GM12878 (cell line): ENCODE measurements around the gene CKLF. TPM values are rescaled to one million over a fixed set of nuclear protein-coding genes. Genes with fewer than 3 reads are reported as not detected.
A peak's percentile ranks its signal among the peaks of the same experiment; 100 is the strongest.

Experiments used
- JUNB ChIP-seq: IDR thresholded peaks from 2 replicates; pipeline ENCODE4 v1.6.1; 2016; ENCODE audit warnings: antibody characterized with exemption, mild to moderate bottlenecking
- MAX ChIP-seq: IDR thresholded peaks from 2 replicates; pipeline ENCODE4 v1.6.1; 2012; ENCODE audit warnings: low read depth, low read length, improper control_type of control experiment
- POU2F2 ChIP-seq: IDR thresholded peaks from 3 replicates; pipeline ENCODE4 v1.6.1; 2011; ENCODE audit warnings: low read depth, mild to moderate bottlenecking, low read length, borderline replicate concordance
- RAD21 ChIP-seq: IDR thresholded peaks from 2 replicates; pipeline ENCODE4 v1.6.1; 2011; ENCODE audit warnings: mild to moderate bottlenecking, low read depth, low read length, moderate library complexity; ENCODE audit not compliant: insufficient read depth
- TCF7 ChIP-seq: IDR thresholded peaks from 2 replicates; pipeline ENCODE4 v1.6.1; 2014; ENCODE audit warnings: antibody characterized with exemption, borderline replicate concordance
- WRNIP1 ChIP-seq: IDR thresholded peaks from 2 replicates; pipeline ENCODE4 v1.6.1; 2011; ENCODE audit warnings: low read depth, low read length, improper control_type of control experiment, borderline replicate concordance
- YBX1 ChIP-seq: fragments of 450-650 bp; IDR thresholded peaks from 2 replicates; pipeline ENCODE4 v1.6.1; 2016; ENCODE audit warnings: antibody characterized with exemption
- ZBTB33 ChIP-seq: fragments of 450-650 bp; IDR thresholded peaks from 2 replicates; pipeline ENCODE4 v1.6.1; 2017; ENCODE audit warnings: mild to moderate bottlenecking
- ZNF622 ChIP-seq: fragments of 450-650 bp; IDR thresholded peaks from 2 replicates; pipeline ENCODE4 v1.6.1; 2017; ENCODE audit warnings: mild to moderate bottlenecking, inconsistent platforms
- polyA plus RNA-seq, 11 experiments: library from polyadenylated mRNA; depleted of rRNA in 4 of 11; unstranded in 6 of 11; stranded (reverse) in 5 of 11; fragments of >200 nt; fragmentation: Nextera tagmentation in 4 of 11; fragmentation: Illumina TruSeq in 1 of 11; extraction: Ambion mirVana in 4 of 11; extraction: Trizol in 1 of 11; gene quantifications; 1 replicate in 1 of 11; 2 replicates in 10 of 11; pipeline versions ENCODE4 v1.2.1 to v1.2.3, GENCODE V29; 2011 to 2016; ENCODE audit warnings: inconsistent platforms in 2 of 11, missing spikeins in 2 of 11, low read depth in 1 of 11
- total RNA-seq, 4 experiments: library from RNA; depleted of rRNA in 3 of 4; stranded (reverse); fragments of >200 nt in 3 of 4; fragmentation: Illumina TruSeq in 1 of 4; extraction: Trizol in 1 of 4; gene quantifications; 2 replicates each; pipeline versions ENCODE4 v1.2.1 to v1.2.3, GENCODE V29; 2013 to 2021
- TF ChIP-seq, protein P1 (sequence below): IDR thresholded peaks from 2 replicates; pipeline ENCODE4 v1.6.1; 2011; ENCODE audit warnings: low read depth, mild to moderate bottlenecking, low read length, moderate library complexity, borderline replicate concordance; ENCODE audit errors: extremely low read depth
- TF ChIP-seq, protein P2 (sequence below): fragments of 450-650 bp; IDR thresholded peaks from 2 replicates; pipeline ENCODE4 v1.6.1; 2017; ENCODE audit warnings: mild to moderate bottlenecking, moderate library complexity
- TF ChIP-seq, protein P3 (sequence below), 3 experiments: IDR thresholded peaks in 2 of 3; conservative IDR thresholded peaks in 1 of 3; 2 replicates each; pipeline ENCODE4 v1.5.1; 2011; ENCODE audit warnings: low read depth in 3 of 3, low read length in 3 of 3, mild to moderate bottlenecking in 3 of 3, control low read depth in 2 of 3, moderate library complexity in 2 of 3, inconsistent platforms in 1 of 3, mixed read lengths in 1 of 3; ENCODE audit not compliant: control insufficient read depth in 2 of 3, insufficient read depth in 1 of 3; ENCODE audit errors: extremely low read depth in 1 of 3
- TF ChIP-seq, protein P4 (sequence below): fragments of 450-650 bp; IDR thresholded peaks from 2 replicates; pipeline ENCODE4 v1.6.1; 2018; ENCODE audit warnings: mild to moderate bottlenecking, low read depth, moderate library complexity; ENCODE audit not compliant: partially characterized antibody

Gene CKLF
- total and polyA plus RNA-seq, 10 of the 15 experiments (the other 5 are each of a cell fraction or from before 2014, with no cell fraction given): 40.8 to 193 (median 109) TPM

DNA sequence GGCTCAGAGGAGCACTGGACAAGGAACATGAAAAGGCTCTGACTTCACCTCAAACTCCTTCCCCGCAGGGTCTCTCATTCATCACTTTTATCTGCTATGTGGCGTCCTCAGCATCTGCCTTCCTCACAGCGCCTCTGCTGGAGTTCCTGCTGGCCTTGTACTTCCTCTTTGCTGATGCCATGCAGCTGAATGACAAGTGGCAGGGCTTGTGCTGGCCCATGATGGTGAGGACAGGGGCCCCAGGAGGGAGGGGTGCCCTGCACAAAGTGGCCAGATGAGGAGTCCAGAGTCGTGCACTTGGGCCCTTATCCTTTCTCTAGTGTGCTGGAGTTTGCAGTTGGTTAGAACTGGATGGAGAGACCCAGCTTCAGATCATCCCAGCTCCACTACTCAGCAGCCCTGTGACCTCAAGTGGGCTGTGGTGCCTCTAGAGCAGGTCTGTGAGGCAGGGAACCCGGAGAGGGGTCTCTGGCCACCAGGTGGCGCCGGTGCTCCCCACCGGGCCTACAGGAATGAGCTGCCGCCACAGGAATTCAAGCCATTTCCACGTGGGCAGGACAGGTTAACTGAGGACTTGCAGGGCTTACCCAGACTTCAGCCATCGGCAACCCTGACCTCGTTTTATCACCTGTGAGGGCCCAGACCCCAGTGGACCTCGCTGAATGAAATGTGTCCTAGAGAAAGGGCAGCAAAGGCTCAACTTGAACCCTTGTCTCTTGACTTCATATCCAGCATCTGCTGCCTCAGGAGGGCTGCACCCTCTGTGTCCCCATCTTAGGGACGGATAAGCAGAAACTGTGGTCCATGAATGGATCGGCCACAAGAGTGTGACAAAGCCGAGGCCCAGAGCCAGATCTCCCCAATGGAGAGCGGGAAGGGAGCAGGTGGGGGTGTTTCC, 56.1 kb downstream of the CKLF start (continued):
- TF ChIP-seq ZBTB33 (no peak), TCF7 (no peak), ZNF622 (no peak), MAX (peak; percentile 40; the same call in 1 of the 2 replicates), POU2F2 (no peak), WRNIP1 (no peak), RAD21 (peak; percentile 58), JUNB (no peak), YBX1 (no peak)
- TF ChIP-seq, protein P1, sequence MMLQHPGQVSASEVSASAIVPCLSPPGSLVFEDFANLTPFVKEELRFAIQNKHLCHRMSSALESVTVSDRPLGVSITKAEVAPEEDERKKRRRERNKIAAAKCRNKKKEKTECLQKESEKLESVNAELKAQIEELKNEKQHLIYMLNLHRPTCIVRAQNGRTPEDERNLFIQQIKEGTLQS: no peak
- TF ChIP-seq, protein P2, sequence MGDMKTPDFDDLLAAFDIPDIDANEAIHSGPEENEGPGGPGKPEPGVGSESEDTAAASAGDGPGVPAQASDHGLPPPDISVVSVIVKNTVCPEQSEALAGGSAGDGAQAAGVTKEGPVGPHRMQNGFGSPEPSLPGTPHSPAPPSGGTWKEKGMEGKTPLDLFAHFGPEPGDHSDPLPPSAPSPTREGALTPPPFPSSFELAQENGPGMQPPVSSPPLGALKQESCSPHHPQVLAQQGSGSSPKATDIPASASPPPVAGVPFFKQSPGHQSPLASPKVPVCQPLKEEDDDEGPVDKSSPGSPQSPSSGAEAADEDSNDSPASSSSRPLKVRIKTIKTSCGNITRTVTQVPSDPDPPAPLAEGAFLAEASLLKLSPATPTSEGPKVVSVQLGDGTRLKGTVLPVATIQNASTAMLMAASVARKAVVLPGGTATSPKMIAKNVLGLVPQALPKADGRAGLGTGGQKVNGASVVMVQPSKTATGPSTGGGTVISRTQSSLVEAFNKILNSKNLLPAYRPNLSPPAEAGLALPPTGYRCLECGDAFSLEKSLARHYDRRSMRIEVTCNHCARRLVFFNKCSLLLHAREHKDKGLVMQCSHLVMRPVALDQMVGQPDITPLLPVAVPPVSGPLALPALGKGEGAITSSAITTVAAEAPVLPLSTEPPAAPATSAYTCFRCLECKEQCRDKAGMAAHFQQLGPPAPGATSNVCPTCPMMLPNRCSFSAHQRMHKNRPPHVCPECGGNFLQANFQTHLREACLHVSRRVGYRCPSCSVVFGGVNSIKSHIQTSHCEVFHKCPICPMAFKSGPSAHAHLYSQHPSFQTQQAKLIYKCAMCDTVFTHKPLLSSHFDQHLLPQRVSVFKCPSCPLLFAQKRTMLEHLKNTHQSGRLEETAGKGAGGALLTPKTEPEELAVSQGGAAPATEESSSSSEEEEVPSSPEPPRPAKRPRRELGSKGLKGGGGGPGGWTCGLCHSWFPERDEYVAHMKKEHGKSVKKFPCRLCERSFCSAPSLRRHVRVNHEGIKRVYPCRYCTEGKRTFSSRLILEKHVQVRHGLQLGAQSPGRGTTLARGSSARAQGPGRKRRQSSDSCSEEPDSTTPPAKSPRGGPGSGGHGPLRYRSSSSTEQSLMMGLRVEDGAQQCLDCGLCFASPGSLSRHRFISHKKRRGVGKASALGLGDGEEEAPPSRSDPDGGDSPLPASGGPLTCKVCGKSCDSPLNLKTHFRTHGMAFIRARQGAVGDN: peak; percentile 47; the same call in 1 of the 2 replicates
- TF ChIP-seq, protein P3, sequence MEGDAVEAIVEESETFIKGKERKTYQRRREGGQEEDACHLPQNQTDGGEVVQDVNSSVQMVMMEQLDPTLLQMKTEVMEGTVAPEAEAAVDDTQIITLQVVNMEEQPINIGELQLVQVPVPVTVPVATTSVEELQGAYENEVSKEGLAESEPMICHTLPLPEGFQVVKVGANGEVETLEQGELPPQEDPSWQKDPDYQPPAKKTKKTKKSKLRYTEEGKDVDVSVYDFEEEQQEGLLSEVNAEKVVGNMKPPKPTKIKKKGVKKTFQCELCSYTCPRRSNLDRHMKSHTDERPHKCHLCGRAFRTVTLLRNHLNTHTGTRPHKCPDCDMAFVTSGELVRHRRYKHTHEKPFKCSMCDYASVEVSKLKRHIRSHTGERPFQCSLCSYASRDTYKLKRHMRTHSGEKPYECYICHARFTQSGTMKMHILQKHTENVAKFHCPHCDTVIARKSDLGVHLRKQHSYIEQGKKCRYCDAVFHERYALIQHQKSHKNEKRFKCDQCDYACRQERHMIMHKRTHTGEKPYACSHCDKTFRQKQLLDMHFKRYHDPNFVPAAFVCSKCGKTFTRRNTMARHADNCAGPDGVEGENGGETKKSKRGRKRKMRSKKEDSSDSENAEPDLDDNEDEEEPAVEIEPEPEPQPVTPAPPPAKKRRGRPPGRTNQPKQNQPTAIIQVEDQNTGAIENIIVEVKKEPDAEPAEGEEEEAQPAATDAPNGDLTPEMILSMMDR (IDR thresholded peaks at IDR 0.05 in 2 of 3, conservative IDR thresholded peaks at IDR 0.05 in 1 of 3; ENCODE audit: control insufficient read depth in 2 of 3, extremely low read depth in 1 of 3, insufficient read depth in 1 of 3, low read depth in 3 of 3, low read length in 3 of 3): peak; percentile 91 to 95 (median 92)
- TF ChIP-seq, protein P4, sequence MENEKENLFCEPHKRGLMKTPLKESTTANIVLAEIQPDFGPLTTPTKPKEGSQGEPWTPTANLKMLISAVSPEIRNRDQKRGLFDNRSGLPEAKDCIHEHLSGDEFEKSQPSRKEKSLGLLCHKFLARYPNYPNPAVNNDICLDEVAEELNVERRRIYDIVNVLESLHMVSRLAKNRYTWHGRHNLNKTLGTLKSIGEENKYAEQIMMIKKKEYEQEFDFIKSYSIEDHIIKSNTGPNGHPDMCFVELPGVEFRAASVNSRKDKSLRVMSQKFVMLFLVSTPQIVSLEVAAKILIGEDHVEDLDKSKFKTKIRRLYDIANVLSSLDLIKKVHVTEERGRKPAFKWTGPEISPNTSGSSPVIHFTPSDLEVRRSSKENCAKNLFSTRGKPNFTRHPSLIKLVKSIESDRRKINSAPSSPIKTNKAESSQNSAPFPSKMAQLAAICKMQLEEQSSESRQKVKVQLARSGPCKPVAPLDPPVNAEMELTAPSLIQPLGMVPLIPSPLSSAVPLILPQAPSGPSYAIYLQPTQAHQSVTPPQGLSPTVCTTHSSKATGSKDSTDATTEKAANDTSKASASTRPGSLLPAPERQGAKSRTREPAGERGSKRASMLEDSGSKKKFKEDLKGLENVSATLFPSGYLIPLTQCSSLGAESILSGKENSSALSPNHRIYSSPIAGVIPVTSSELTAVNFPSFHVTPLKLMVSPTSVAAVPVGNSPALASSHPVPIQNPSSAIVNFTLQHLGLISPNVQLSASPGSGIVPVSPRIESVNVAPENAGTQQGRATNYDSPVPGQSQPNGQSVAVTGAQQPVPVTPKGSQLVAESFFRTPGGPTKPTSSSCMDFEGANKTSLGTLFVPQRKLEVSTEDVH: no peak
